Subcutaneous adipose tissue (tissue), 4 donors: Measurements from ENCODE around the gene RNF6. TPM values are rescaled to one million over a fixed set of nuclear protein-coding genes. Genes with fewer than 3 reads are reported as not detected.

ENCODE experiments used
- CTCF ChIP-seq: fragments of 450-650 bp; IDR thresholded peaks from one replicate; pipeline ENCODE4 v1.5.1; 2016; ENCODE audit warnings: low read depth, mild to moderate bottlenecking, control low read depth, antibody characterized with exemption, moderate library complexity
- total RNA-seq, 4 donors: library from RNA; depleted of rRNA; stranded (reverse); fragments of >200 nt; gene quantifications; one replicate each; pipeline ENCODE4 v1.1.0, GENCODE V29; 2016

RNF6 gene
- 10 to 100 TPM; 22.9 to 36.7 (median 27.5) TPM for total RNA-seq

GRCh38 chr13:26221721-26222519 is at the start of gene RNF6:
Gene RNF6 (minus strand): TSS chr13:26222314. CDS start chr13:26219649, 2,665 bp downstream.
- no peak for TF ChIP-seq CTCF

- TF ChIP-seq CTCF: no peak
Observed at GRCh38 chr13:26270707-26271106, 48.6 kb upstream of the RNF6 start.

GRCh38 chr13:26266311-26266710 is 44.2 kb upstream of the RNF6 start:
- TF ChIP-seq CTCF: no peak

- TF ChIP-seq CTCF: no peak
Observed at GRCh38 chr13:26262156-26262555, 40.0 kb upstream of the RNF6 start.

GRCh38 chr13:26259634-26260033 is 37.5 kb upstream of the RNF6 start:
- no peak for TF ChIP-seq CTCF

GRCh38 chr13:26257049-26257448 is 34.9 kb upstream of the RNF6 start:
- TF ChIP-seq CTCF: no peak

GRCh38 chr13:26255691-26256277 is 33.7 kb upstream of the RNF6 start:
- TF ChIP-seq CTCF: no peak
